Head of caudate nucleus (tissue), 42 donors: ENCODE measurements around the gene GPR33.
"Not testable (repeated sequence)": the region's sequence is repeated elsewhere in the genome, so short reads cannot be mapped to it uniquely, and the experiment has no call there.

Source experiments
- DNase-seq, 42 donors: peaks; one replicate each; pipeline versions ENCODE4 v3.0.0 to v3.0.0-alpha.2; 2020 to 2021; ENCODE audit warnings: mixed read lengths in 7 of 42
- intact Hi-C: fragments of 100-400 bp; cut with DNase I; formaldehyde crosslinking; loops from one replicate; pipeline ENCODE4 v1.15.0; 2022

GPR33 gene

DNA sequence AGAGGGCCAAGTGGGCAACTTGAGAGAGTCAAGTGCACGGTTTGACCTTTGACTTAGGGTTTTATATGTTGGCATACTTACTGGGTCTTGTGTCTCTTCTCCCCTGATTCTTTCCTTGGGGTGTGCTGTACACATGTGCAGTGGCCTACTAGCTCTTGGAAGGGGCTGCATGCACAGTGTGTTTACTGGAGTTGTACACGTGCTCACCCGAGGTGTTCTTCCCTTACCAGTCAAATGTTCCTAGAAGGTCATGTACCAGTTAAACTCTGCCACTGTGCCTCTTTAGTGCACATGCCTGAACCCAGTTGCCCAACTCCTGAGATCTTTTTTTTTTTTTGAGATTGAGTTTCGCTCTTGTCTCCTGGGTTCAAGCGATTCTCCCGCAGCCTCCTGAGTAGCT is 21.3 kb downstream of the GPR33 start:
- intact Hi-C loops, result no loop called here
- no peak for DNase-seq

DNA sequence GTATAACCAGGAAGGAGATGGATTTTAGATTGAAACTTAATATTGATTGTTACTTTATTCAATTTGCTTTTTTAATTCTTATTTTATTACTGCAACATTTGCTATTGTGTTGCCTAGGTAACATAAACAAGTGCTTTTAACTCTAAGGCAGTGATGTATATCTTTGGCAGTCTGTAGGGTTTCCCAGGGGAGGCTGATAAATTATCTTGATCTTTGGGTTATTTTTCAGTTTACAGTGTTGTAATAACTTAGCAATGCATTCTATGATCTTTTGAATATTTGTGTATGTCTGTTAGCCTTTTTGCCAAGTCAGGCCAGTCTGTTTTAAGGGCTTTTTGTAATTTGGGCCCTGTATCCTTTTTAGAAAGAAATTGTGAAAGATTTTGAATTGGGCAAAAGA is 22.7 kb downstream of the GPR33 start:
- intact Hi-C loops, result no loop called here
- no peak for DNase-seq

DNA sequence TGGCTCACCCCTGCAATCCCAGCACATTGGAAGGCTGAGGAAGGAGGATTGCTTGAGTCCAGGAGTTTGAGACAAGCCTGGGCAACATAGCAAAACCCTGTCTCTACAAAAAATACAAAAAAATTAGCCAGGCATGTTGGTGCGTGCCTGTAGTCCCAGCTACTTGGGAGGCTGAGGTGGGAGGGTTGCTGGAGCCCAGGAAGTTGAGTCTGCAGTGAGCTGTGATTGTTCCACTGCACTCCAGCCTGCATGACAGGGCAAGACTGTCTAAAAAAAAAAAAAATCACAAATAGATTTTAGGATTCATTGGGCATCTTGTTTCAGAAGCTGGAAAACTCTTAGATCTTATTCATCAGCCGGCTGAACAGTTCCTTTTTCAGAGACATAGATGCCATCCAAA is 25.4 kb downstream of the GPR33 start:
- intact Hi-C loops, DNase-seq: not testable (repeated sequence)

DNA sequence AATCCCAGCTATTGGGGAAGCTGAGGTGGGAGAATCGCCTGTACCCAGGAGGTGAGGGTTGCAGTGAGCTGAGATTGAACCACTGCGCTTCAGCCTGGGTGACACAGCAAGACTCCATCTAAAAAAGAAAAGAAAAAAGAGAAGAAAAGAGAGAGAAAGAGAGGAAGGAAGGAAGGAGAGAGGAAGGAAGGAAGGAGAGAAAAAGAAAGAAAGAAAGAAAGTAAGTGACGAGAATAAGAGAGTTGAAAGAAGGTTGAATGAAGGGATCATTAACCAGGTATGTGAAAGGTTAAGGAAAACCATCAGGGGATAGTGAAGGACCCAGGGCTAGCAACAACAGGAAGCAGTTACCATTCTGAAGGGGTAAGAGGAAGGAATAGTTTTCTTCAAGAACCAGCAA is 26.3 kb downstream of the GPR33 start:
- intact Hi-C loops, result no loop called here
- no peak for DNase-seq

DNA sequence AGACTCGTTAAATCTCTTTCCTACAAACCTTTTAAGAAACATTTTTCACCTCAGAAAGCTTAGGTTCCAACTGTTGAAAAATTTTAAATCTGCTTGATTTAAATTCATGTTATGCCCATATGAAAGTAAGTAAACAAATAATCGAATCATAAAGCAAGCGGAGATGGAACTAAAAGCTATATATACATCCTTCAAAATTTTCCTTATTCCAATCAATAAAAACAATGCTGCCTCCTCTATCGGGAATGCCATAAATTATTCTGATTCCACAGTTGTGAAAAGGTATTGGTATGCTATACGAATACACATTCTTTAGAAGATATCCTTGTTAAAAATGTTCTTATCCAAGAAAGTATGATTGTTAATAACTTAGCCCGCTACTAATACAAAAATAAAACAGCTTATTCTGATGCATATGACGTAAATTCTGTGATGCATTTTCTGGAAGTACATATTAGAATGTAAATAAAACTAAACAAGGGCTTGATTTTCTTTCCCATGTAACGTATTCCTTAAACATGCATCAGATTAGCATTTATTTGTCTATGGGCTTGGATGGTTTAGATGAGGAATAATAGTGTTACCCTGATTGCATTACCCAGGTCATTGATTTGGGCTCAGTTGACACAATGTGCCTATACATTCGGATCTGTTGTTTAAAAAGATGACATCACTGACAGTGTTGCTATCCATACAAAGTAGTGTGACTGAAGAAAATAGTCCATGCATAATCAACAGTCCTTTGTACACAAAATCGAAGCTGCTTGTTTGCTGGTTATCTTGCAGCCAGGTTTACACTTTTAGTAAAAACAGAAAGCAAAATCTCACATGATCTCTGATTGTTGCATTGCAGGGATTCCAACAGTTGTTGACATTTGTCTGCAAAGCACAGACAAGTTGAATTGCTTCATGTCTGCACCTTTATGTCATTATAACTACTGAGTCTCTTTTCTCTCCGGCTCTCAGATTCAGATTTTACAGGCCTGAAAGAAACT is 29.9 kb downstream of the GPR33 start:
- DNase-seq, result peak in 1 of 42 donors; percentile 4
- intact Hi-C loops, result loop anchor here (1.0 kb wide), 1 partner anchor 38 kb away; the partner anchor contains the start of gene HEATR5A

DNA sequence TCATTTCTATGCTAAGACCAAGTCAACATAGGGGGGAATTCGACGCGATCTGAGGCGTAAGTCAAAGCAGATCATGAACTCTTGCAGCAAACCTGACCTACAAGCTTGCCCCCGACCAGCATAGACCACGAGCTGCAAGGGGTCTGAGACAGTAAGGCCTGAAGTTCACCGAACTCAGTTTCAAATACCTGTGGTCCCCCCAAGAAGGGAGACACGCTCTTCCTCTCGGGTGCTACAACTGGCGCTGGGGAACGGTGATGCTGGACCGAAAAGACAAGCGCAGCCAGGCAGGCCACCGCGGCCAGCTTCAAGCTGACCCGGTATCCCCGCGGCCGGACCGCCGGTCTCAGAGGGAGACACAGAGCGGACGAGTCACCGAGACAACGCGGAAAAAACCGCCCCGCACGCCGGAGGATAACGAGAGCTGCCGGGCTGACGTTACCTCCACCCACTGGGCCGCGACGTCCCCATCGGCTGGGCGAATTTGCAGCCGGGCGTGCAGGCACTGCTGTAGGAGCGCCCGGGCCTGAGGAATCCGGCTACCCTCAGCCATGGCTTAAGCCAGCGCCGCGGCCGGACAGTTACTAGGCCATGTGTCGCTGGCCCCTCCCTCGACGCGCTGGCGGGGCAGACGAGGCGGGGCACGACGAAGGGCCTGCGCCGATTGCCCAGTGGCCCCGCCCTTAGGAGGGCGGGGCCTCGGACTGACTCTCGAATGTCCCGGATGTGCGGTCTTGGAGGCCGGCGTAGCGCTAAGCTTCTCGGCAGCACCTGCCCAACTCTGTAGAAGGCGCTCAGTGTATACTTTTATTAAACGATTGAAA is 30.8 kb downstream of the GPR33 start, which contains the start of gene DTD2:
TSS of gene DTD2 (minus strand) at position 666 of the 824 bp plus-strand sequence. CDS start at position 553, 113 bp downstream.
- peak; percentile 92 to 99 (median 96) for DNase-seq
- intact Hi-C loops, result loop anchor here (1.0 kb wide), 1 partner anchor 37 kb away; the partner anchor contains the start of gene HEATR5A

DNA sequence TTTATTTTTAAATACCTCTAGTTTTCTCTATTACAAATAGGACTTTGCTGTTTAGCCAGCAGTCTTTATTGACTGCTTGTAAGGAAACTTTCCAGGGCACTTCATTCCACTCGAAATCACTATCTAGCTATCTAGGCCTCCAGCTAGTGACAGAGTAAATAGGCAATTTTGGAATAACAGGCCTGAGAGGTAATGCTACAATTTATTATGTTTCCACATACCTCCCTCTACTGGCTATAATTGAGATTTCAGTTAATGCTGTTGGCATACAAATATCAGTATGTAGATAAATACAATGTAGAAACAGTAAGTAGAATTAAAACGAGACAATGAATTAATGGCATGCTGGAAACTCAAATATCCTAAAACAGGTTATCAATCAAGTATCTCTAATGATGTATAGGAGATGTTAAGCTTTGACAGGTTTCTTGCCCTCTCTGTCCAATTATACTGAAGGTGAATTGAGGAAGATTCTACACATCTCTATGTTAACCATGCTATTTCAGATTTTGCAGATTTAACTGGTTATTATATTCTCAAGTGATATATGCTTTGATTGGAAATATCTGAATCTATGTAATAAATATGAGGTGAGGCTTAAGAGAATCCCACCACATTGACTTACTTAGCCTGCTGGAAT is 37.7 kb downstream of the GPR33 start:
- no peak for DNase-seq
- intact Hi-C loops, result no loop called here

DNA sequence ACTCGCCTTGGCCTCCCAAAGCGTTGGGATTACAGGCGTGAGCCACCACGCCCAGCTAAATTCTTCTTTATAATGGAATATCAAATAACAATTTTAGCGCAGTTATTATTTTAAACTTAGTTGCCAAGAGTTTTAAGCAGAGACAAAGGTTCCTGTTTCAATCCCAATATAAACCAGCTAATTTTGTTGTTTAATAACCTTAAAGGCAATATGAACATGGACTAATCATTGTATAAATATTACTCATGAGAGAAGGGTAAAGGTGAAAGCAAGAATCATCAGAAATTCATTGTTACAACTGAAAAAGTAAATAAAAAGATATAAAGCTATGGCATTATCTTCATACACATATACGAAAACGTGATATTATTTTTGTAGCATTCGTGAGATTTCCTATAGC is 38.7 kb downstream of the GPR33 start:
- DNase-seq, result no peak
- intact Hi-C loops, result no loop called here

DNA sequence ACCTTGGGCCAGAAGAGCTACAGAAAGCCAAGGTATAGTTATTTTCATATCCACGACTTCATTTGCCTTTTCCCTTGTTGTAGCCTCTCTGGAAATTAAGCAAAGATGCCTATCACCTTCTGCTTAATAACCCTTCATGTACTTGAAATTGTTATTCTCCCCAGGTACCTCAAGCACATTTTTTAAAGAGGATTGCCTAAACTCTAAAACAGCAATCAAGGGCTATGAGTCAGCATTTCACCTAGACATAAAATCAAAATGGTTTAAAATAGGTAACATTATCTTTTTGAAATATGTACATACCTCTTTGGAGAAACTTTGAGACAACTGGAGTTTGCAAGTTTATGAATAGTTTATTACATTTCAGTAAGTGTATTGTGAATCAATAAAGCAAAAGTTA is 42.1 kb downstream of the GPR33 start:
- DNase-seq, result no peak
- intact Hi-C loops, result no loop called here

DNA sequence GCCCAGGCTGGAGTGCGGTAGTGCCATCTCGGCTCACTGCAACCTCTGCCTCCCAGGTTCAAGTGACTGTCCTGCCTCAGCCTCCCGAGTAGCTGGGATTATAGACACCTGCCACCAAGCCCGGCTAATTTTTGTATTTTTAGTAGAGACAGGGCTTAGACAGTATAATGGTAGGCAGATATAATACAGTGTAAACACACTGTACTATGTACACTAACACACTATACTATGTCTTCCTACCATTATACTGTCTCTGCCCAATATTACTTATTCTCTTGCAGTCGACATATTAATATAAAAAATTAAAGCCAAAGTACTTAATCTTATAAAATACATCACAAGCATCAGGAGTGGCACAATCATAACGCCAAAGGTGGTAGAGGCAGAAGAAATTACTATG is 45.6 kb downstream of the GPR33 start:
- DNase-seq, result no peak
- intact Hi-C loops, result no loop called here

DNA sequence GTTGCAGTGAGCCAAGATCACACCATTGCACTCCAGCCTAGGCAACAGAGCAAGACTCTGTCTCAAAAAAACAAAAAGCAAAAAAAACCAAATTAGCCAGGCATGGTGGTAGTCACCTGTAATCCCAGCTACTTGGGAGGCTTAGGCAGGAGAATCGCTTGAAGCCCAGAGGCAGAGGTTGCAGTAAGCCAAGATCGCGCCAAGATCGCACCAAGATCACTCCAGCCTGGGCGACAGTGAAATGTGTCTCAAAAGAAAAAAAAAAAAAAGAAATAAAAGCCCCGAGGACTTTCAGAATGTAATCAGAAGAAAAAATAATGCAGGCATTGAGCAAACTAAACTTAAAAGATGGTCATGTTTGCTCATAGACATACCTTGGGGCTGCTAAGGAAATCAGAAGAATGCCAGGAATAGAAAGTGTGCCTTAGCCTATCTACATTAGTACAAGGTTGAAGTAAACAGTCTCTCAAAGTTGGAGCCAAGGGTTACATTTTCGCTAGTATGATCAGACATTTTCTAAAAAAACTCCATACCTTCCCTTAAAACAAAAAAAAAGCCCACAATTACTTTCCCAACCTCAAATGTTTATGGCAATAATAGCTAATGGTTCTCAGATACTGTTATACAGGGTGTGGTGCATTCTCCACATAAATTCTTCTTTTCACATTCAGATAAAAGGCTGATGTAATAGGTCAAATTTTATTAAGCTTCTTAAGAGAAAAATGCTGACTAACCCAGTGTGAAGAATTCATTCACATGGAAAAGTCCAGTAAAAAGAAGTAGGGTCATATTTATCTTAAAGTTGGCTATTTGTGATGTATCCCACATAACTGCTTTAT is 46.3 kb downstream of the GPR33 start:
- intact Hi-C loops, result no loop called here
- no peak for DNase-seq

DNA sequence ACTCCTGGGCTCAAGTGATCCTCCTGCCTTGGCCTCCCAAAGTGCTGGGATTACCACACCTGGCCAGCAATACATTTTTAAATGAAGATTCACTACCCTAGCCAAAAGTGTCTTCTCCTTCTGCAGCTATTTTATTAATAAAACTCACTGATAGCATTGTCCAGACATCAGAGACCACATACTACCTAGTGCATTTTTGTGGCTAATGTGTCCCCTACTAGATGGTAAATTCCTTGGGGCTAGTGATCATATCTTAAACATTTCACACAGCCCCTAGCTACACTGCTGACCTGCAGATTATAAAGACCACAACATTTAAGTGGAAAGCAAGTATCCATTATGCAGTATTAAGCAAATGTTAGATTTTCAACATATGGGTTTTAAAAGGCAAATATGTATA is 47.6 kb downstream of the GPR33 start:
- intact Hi-C loops, result no loop called here
- no peak for DNase-seq

DNA sequence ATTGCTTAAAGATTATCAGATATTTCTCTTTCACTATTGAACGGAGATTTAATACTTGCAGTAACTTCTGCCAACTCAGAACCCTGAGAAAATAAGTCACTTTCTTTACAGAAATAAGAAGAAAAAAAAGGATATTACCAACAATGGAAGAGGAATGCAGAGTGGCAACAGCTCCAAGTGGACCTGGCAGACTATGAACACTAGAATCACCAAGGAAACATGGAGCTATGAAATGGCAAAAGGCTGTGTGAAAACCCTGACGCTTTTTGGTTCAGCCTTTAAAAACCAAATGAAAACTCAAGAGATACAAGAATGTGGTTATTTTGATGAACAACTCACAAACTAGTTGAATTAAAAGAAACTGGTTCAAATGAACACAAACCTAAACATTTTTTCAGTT is 48.3 kb downstream of the GPR33 start:
- peak in 1 of 42 donors; percentile 43 for DNase-seq
- intact Hi-C loops, result no loop called here

DNA sequence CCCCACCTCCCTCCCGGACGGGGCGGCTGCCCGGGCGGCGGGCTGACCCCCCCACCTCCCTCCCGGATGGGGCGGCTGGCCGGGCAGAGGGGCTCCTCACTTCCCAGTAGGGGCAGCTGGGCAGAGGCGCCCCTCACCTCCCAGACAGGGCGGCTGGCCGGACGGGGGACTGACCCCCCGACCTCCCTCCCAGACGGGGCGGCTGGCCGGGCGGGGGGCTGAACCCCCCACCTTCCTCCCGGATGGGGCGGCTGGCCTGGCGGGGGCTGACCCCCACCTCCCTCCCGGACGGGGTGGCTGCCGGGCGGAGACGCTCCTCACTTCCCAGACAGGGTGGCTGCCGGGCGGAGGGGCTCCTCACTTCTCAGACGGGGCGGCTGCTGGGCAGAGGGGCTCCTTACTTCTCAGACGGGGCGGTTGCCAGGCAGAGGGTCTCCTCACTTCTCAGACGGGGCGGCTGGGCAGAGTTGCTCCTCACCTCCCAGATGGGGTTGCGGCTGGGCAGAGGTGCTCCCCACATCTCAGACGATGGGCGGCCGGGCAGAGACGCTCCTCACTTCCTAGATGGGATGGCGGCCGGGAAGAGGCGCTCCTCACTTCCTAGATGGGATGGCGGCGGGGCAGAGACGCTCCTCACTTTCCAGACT is 50.7 kb downstream of the GPR33 start:
- intact Hi-C loops, DNase-seq: not testable (repeated sequence)

DNA sequence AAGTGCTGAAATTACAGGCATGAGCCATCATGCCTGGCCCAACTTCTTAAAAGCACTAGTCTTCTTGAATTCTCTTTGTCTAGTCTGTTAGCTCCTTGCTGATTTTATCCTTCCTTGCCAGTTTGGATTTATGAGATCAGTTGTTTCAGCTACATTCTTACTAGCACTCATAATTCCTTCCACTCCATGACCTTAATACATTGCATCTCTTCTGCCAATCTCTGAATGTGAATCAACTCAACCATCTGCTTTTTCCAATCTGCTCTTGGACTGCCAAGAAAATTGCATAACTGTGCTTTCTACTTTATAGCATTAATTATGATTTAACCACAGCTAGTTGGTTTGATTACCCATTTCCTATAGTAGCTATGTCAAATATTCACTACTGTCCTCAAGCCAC is 52.6 kb downstream of the GPR33 start:
- no peak for DNase-seq
- intact Hi-C loops, result no loop called here
